Neuronal stem cell (in vitro differentiated cells): ENCODE data around the gene MTRR.

Experiments
- DNase-seq: peaks from one replicate; pipeline ENCODE4 v3.0.0-alpha.2; 2013; ENCODE audit warnings: low spot score
- H2AFZ ChIP-seq: one replicate; pipeline ENCODE4 v1.6.1; 2013; ENCODE audit warnings: mild to moderate bottlenecking, low read length, inconsistent platforms
- H2AK5ac ChIP-seq: 2 replicates; pipeline ENCODE4 v1.6.1; 2013; ENCODE audit warnings: low read depth, mild to moderate bottlenecking, inconsistent platforms, low read length, moderate library complexity, mixed read lengths
- H2BK120ac ChIP-seq: 2 replicates; pipeline ENCODE4 v1.6.1; 2013; ENCODE audit warnings: low read depth, mild to moderate bottlenecking, inconsistent platforms, low read length, moderate library complexity, mixed read lengths
- H2BK12ac ChIP-seq: one replicate; pipeline ENCODE4 v1.6.1; 2013; ENCODE audit warnings: low read length, inconsistent platforms
- H2BK15ac ChIP-seq: 2 replicates; pipeline ENCODE4 v1.6.1; 2013; ENCODE audit warnings: mild to moderate bottlenecking, low read length, inconsistent platforms, mixed read lengths
- H2BK5ac ChIP-seq: one replicate; pipeline ENCODE4 v1.6.1; 2013; ENCODE audit warnings: inconsistent platforms, mild to moderate bottlenecking, low read length, moderate library complexity
- H3K14ac ChIP-seq: one replicate; pipeline ENCODE4 v1.6.1; 2013; ENCODE audit warnings: low read length, inconsistent platforms
- H3K18ac ChIP-seq: 2 replicates; pipeline ENCODE4 v1.6.1; 2013; ENCODE audit warnings: low read length, inconsistent platforms
- H3K23ac ChIP-seq: 2 replicates; pipeline ENCODE4 v1.6.1; 2013; ENCODE audit warnings: low read depth, mild to moderate bottlenecking, mixed read lengths, low read length, inconsistent platforms; ENCODE audit not compliant: poor library complexity
- H3K27ac ChIP-seq: replicated peaks from 3 replicates; pipeline ENCODE4 v1.5.1; 2013; ENCODE audit warnings: low read length, inconsistent platforms
- H3K27me3 ChIP-seq, 3 experiments: 2 replicates each; pipeline ENCODE4 v1.6.1; 2013; ENCODE audit warnings: low read length in 3 of 3, mild to moderate bottlenecking in 2 of 3, inconsistent platforms in 1 of 3, low read depth in 1 of 3, mixed read lengths in 1 of 3, moderate library complexity in 1 of 3; ENCODE audit not compliant: control insufficient read depth in 3 of 3, insufficient read depth in 3 of 3
- H3K36me3 ChIP-seq, 2 donors: replicated peaks in 1 of 2; 2 replicates each; pipeline ENCODE4 v1.6.1; 2013; ENCODE audit warnings: low read length in 2 of 2; ENCODE audit not compliant: control insufficient read depth in 2 of 2, insufficient read depth in 2 of 2
- H3K4ac ChIP-seq: 2 replicates; pipeline ENCODE4 v1.6.1; 2013; ENCODE audit warnings: inconsistent platforms, mild to moderate bottlenecking, low read length, moderate library complexity
- H3K4me1 ChIP-seq, 2 donors: 1 replicate in 1 of 2; 2 replicates in 1 of 2; pipeline ENCODE4 v1.6.1; 2013; ENCODE audit warnings: low read length in 2 of 2, low read depth in 1 of 2; ENCODE audit not compliant: control insufficient read depth in 2 of 2, insufficient read depth in 1 of 2
- H3K4me2 ChIP-seq: one replicate; pipeline ENCODE4 v1.6.1; 2013; ENCODE audit warnings: mild to moderate bottlenecking, low read length, inconsistent platforms; ENCODE audit not compliant: insufficient read depth, poor library complexity, severe bottlenecking
- H3K4me3 ChIP-seq, 2 donors: 2 replicates each; pipeline ENCODE4 v1.5.1; 2013; ENCODE audit warnings: low read length in 2 of 2, mild to moderate bottlenecking in 2 of 2, inconsistent platforms in 1 of 2, moderate library complexity in 1 of 2
- H3K79me1 ChIP-seq: one replicate; pipeline ENCODE4 v1.6.1; 2013; ENCODE audit warnings: low read depth, mild to moderate bottlenecking, inconsistent platforms, low read length, moderate library complexity
- H3K9ac ChIP-seq: one replicate; pipeline ENCODE4 v1.6.1; 2013; ENCODE audit warnings: mild to moderate bottlenecking, low read depth, low read length, inconsistent platforms; ENCODE audit not compliant: poor library complexity
- H3K9me3 ChIP-seq, 2 donors: replicated peaks in 1 of 2; 2 replicates each; pipeline versions ENCODE3 to v1.6.1; 2013; ENCODE audit warnings: low read length in 2 of 2, mild to moderate bottlenecking in 2 of 2, inconsistent platforms in 1 of 2, low read depth in 1 of 2, mixed read lengths in 1 of 2, moderate library complexity in 1 of 2; ENCODE audit not compliant: control insufficient read depth in 2 of 2, insufficient read depth in 1 of 2
- H4K8ac ChIP-seq: one replicate; pipeline ENCODE4 v1.6.1; 2013; ENCODE audit warnings: low read depth, mild to moderate bottlenecking, inconsistent platforms, low read length, moderate library complexity
- H4K91ac ChIP-seq: one replicate; pipeline ENCODE4 v1.6.1; 2013; ENCODE audit warnings: low read length, low read depth, mild to moderate bottlenecking, inconsistent platforms; ENCODE audit not compliant: poor library complexity
- WGBS, 2 donors: extraction: QIAGEN DNeasy Blood & Tissue Kit; methylation state at CpG; one replicate each; pipeline ENCODE4 v1.1.7; 2013; ENCODE audit warnings: missing lambda C conversion rate in 2 of 2, mixed read lengths in 1 of 2; ENCODE audit not compliant: insufficient read length in 2 of 2, insufficient replicate concordance in 1 of 2; ENCODE audit errors: extremely low coverage in 2 of 2; 5-methylcytosine and 5-hydroxymethylcytosine counted together

The MTRR gene

GRCh38 chr5:7927466-7928375 lies 58.8 kb downstream of the MTRR start:
- no CpG with 5 or more reads among the region's 26 CpGs for WGBS, 2 donors
- Histone ChIP-seq H3K18ac (no peak overlapping the region), H2BK5ac (no peak overlapping the region), H3K9me3 (no peaks in the 10 kb centered on the region), H3K4me1 (no peaks in the 10 kb centered on the region), H2AFZ (no peak overlapping the region), H2BK12ac (no peak overlapping the region), H2BK15ac (peak overlapping the region; percentile 87), H4K8ac (no peak overlapping the region), H3K4ac (no peak overlapping the region), H3K27me3 (no peaks in the 10 kb centered on the region), H3K27ac (no peak overlapping the region), H3K9ac (no peak overlapping the region), H2AK5ac (peak overlapping the region; percentile 76), H3K14ac (no peak overlapping the region), H3K4me2 (no peak overlapping the region), H3K4me3 (peak overlapping the region in 1 of 2 donors; percentile 38), H3K23ac (no peak overlapping the region), H3K36me3 (no peaks in the 10 kb centered on the region), H2BK120ac (no peak overlapping the region), H3K79me1 (peaks cover 2% of the 10 kb centered on the region), H4K91ac (no peak overlapping the region)
- DNase-seq = peak; percentile 58

- Histone ChIP-seq H3K27me3 (no peaks in the 10 kb centered on the region), H3K36me3 (no peaks in the 10 kb centered on the region), H3K18ac (no peak overlapping the region), H3K9ac (no peak overlapping the region), H3K4ac (no peak overlapping the region), H3K4me1 (no peaks in the 10 kb centered on the region), H4K91ac (no peak overlapping the region), H3K9me3 (no peaks in the 10 kb centered on the region), H3K79me1 (peaks cover 2% of the 10 kb centered on the region), H3K4me2 (no peak overlapping the region), H2BK5ac (no peak overlapping the region), H2AFZ (no peak overlapping the region), H4K8ac (no peak overlapping the region), H3K14ac (no peak overlapping the region), H2AK5ac (no peak overlapping the region), H2BK15ac (no peak overlapping the region), H3K27ac (no peak overlapping the region), H3K23ac (no peak overlapping the region), H2BK120ac (no peak overlapping the region), H3K4me3 (no peak overlapping the region), H2BK12ac (no peak overlapping the region)
- WGBS, 2 donors = no CpG with 5 or more reads among the region's 5 CpGs
- no peak for DNase-seq
Observed at GRCh38 chr5:7930011-7930410, 61.1 kb downstream of the MTRR start.

- no peak overlapping the region for H3K4ac ChIP-seq
- no peak overlapping the region for H3K14ac ChIP-seq
- H3K4me1 ChIP-seq = peaks cover 0 to 6% of the 10 kb centered on the region in 2 donors
- H2BK120ac ChIP-seq = no peak overlapping the region
- no peaks in the 10 kb centered on the region for H3K36me3 ChIP-seq
- no peak for DNase-seq
- H3K9ac ChIP-seq = no peak overlapping the region
- H3K18ac ChIP-seq = no peak overlapping the region
- no peak overlapping the region for H3K4me3 ChIP-seq
- WGBS, 2 donors = no CpG with 5 or more reads among the region's 3 CpGs
- no peak overlapping the region for H4K8ac ChIP-seq
- H2BK12ac ChIP-seq = no peak overlapping the region
- no peak overlapping the region for H3K23ac ChIP-seq
- H3K79me1 ChIP-seq = no peaks in the 10 kb centered on the region
- no peak overlapping the region for H4K91ac ChIP-seq
- no peak overlapping the region for H2AFZ ChIP-seq
- no peak overlapping the region for H2AK5ac ChIP-seq
- no peak overlapping the region for H2BK5ac ChIP-seq
- H3K27ac ChIP-seq = peak overlapping the region; percentile 25
- H3K4me2 ChIP-seq = no peak overlapping the region
- no peaks in the 10 kb centered on the region for H3K27me3 ChIP-seq
- no peaks in the 10 kb centered on the region for H3K9me3 ChIP-seq
- no peak overlapping the region for H2BK15ac ChIP-seq
Observed at GRCh38 chr5:7941692-7942091, 72.7 kb downstream of the MTRR start.

GRCh38 chr5:7947301-7947700 lies 78.4 kb downstream of the MTRR start:
- Histone ChIP-seq H4K8ac (no peak overlapping the region), H3K23ac (no peak overlapping the region), H2BK120ac (no peak overlapping the region), H3K27ac (no peak overlapping the region), H3K4me2 (no peak overlapping the region), H3K4me3 (no peak overlapping the region), H3K9me3 (no peaks in the 10 kb centered on the region), H3K4me1 (peaks cover 0 to 2% of the 10 kb centered on the region in 2 donors), H3K27me3 (no peaks in the 10 kb centered on the region), H4K91ac (no peak overlapping the region), H3K4ac (no peak overlapping the region), H2BK15ac (no peak overlapping the region), H3K36me3 (no peaks in the 10 kb centered on the region), H2AK5ac (no peak overlapping the region), H2BK12ac (no peak overlapping the region), H2BK5ac (no peak overlapping the region), H3K14ac (no peak overlapping the region), H3K18ac (no peak overlapping the region), H3K9ac (no peak overlapping the region), H2AFZ (no peak overlapping the region), H3K79me1 (no peaks in the 10 kb centered on the region)
- no peak for DNase-seq
- WGBS, 2 donors = no CpG with 5 or more reads among the region's 4 CpGs
